ENCODE results near the gene VDR.
A peak's percentile ranks its signal among the peaks of the same experiment; 100 is the strongest.

The VDR gene
- 12.9 to 111 reads per million in 2 experiments for total RNA-seq

GRCh38 chr12:47904713-47905709 lies at the start of gene VDR:
Gene VDR (minus strand): TSS chr12:47904994. CDS start chr12:47879113, 25,881 bp downstream.
- peak; percentile 57 for DNase-seq (ENCODE audit: low read depth)

GRCh38 chr12:47954058-47954457 lies 49.3 kb upstream of the VDR start:
- no peak for DNase-seq (ENCODE audit: low read depth)

- no peak for DNase-seq (ENCODE audit: low read depth)
Observed at GRCh38 chr12:47950856-47951468, 46.2 kb upstream of the VDR start.

- DNase-seq (ENCODE audit: low read depth): peak; percentile 25
Observed at GRCh38 chr12:47949441-47950341, 44.9 kb upstream of the VDR start.

GRCh38 chr12:47947341-47947740 lies 42.5 kb upstream of the VDR start:
- DNase-seq (ENCODE audit: low read depth): no peak

GRCh38 chr12:47946413-47947323 lies 41.9 kb upstream of the VDR start:
- DNase-seq (ENCODE audit: low read depth): no peak

GRCh38 chr12:47945341-47945728 lies 40.5 kb upstream of the VDR start:
- DNase-seq (ENCODE audit: low read depth): no peak

GRCh38 chr12:47944685-47945340 lies 40.0 kb upstream of the VDR start:
- no peak for DNase-seq (ENCODE audit: low read depth)

- no peak for DNase-seq (ENCODE audit: low read depth)
Observed at GRCh38 chr12:47943623-47944340, 39.0 kb upstream of the VDR start.

- DNase-seq (ENCODE audit: low read depth): no peak
Observed at GRCh38 chr12:47942614-47943225, 37.9 kb upstream of the VDR start.

- DNase-seq (ENCODE audit: low read depth): no peak
Observed at GRCh38 chr12:47941871-47942613, 37.2 kb upstream of the VDR start.

- no peak for DNase-seq (ENCODE audit: low read depth)
Observed at GRCh38 chr12:47941475-47941780, 36.6 kb upstream of the VDR start.

- DNase-seq (ENCODE audit: low read depth): no peak
Observed at GRCh38 chr12:47940773-47941474, 36.1 kb upstream of the VDR start.

GRCh38 chr12:47939009-47939601 lies 34.3 kb upstream of the VDR start:
- no peak for DNase-seq (ENCODE audit: low read depth)

GRCh38 chr12:47938594-47938993 lies 33.8 kb upstream of the VDR start:
- no peak for DNase-seq (ENCODE audit: low read depth)

GRCh38 chr12:47938093-47938492 lies 33.3 kb upstream of the VDR start:
- no peak for DNase-seq (ENCODE audit: low read depth)

- no peak for DNase-seq (ENCODE audit: low read depth)
Observed at GRCh38 chr12:47935184-47935583, 30.4 kb upstream of the VDR start.

GRCh38 chr12:47931187-47931586 lies 26.4 kb upstream of the VDR start:
- no peak for DNase-seq (ENCODE audit: low read depth)
